H1 (cell line): ENCODE measurements around the gene RPN2.

Source experiments
- CBX8 ChIP-seq: fragments of 300-800, 300-1000 bp; sonication (generic); IDR thresholded peaks from 2 replicates; pipeline ENCODE4 v1.7.1; 2016; ENCODE audit warnings: low read depth, low read length, borderline replicate concordance
- CEBPB ChIP-seq: IDR thresholded peaks from 2 replicates; pipeline ENCODE4 v1.6.1; 2012; ENCODE audit warnings: low read depth, low read length
- CTCF ChIP-seq, 3 experiments: IDR thresholded peaks; 1 replicate in 2 of 3; 2 replicates in 1 of 3; pipeline versions ENCODE4 v1.5.1 to v1.6.1; 2011; ENCODE audit warnings: low read length in 3 of 3, mild to moderate bottlenecking in 3 of 3, inconsistent platforms in 2 of 3, low read depth in 1 of 3, moderate library complexity in 1 of 3; ENCODE audit not compliant: insufficient read depth in 1 of 3; ENCODE audit errors: control extremely low read depth in 1 of 3
- POLR2A ChIP-seq, 2 experiments: IDR thresholded peaks; 1 replicate in 1 of 2; 2 replicates in 1 of 2; pipeline ENCODE4 v1.6.1; 2011; ENCODE audit warnings: low read depth in 2 of 2, low read length in 2 of 2, mild to moderate bottlenecking in 2 of 2; ENCODE audit errors: control extremely low read depth in 1 of 2
- POU5F1 ChIP-seq: IDR thresholded peaks from 2 replicates; pipeline ENCODE4 v1.6.1; 2011; ENCODE audit warnings: low read depth, mild to moderate bottlenecking, low read length, moderate library complexity
- RAD21 ChIP-seq, 2 experiments: IDR thresholded peaks in 1 of 2; conservative IDR thresholded peaks in 1 of 2; 2 replicates each; pipeline ENCODE4 v1.6.1; 2011; ENCODE audit warnings: low read depth in 2 of 2, low read length in 2 of 2, improper control_type of control experiment in 1 of 2, inconsistent platforms in 1 of 2, mild to moderate bottlenecking in 1 of 2, moderate library complexity in 1 of 2
- SUZ12 ChIP-seq: fragments of 200-600 bp; sonication (generic); IDR thresholded peaks from 2 replicates; pipeline ENCODE4 v1.6.1; 2012; ENCODE audit warnings: mild to moderate bottlenecking, inconsistent platforms, low read length, moderate library complexity, mixed read lengths
- TF ChIP-seq, protein P1 (sequence below): IDR thresholded peaks from 2 replicates; pipeline ENCODE4 v1.6.1; 2011; ENCODE audit warnings: low read length, improper control_type of control experiment

GRCh38 chr20:37242503-37242902 is 63.4 kb downstream of the RPN2 start:
- TF ChIP-seq RAD21 (IDR thresholded peaks at IDR 0.05 in 1 of 2, conservative IDR thresholded peaks at IDR 0.05 in 1 of 2; ENCODE audit: low read depth in 2 of 2, low read length in 2 of 2) = no peak
- TF ChIP-seq CTCF (IDR thresholded peaks at IDR 0.05; ENCODE audit: control extremely low read depth in 1 of 3, insufficient read depth in 1 of 3, low read depth in 1 of 3, low read length in 3 of 3) = no peak
- no peak for TF ChIP-seq POLR2A (IDR thresholded peaks at IDR 0.05; ENCODE audit: control extremely low read depth in 1 of 2, low read depth in 2 of 2, low read length in 2 of 2)
- TF ChIP-seq CEBPB = no peak
- TF ChIP-seq, protein P1, sequence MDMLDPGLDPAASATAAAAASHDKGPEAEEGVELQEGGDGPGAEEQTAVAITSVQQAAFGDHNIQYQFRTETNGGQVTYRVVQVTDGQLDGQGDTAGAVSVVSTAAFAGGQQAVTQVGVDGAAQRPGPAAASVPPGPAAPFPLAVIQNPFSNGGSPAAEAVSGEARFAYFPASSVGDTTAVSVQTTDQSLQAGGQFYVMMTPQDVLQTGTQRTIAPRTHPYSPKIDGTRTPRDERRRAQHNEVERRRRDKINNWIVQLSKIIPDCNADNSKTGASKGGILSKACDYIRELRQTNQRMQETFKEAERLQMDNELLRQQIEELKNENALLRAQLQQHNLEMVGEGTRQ = no peak
- TF ChIP-seq SUZ12 = no peak
- no peak for TF ChIP-seq POU5F1
- no peak for TF ChIP-seq CBX8
